Measurements from ENCODE around the gene OTUD7B. TPM values are rescaled to one million over a fixed set of nuclear protein-coding genes. Genes with fewer than 3 reads are reported as not detected.
"Not testable (repeated sequence)": the region's sequence is repeated elsewhere in the genome, so short reads cannot be mapped to it uniquely, and the experiment has no call there.

Gene OTUD7B
- total RNA-seq: 10 to 100 TPM in 3 of 4 donors, 1 to 10 TPM in 1; 9.7 to 44.9 (median 28.8) TPM

DNA sequence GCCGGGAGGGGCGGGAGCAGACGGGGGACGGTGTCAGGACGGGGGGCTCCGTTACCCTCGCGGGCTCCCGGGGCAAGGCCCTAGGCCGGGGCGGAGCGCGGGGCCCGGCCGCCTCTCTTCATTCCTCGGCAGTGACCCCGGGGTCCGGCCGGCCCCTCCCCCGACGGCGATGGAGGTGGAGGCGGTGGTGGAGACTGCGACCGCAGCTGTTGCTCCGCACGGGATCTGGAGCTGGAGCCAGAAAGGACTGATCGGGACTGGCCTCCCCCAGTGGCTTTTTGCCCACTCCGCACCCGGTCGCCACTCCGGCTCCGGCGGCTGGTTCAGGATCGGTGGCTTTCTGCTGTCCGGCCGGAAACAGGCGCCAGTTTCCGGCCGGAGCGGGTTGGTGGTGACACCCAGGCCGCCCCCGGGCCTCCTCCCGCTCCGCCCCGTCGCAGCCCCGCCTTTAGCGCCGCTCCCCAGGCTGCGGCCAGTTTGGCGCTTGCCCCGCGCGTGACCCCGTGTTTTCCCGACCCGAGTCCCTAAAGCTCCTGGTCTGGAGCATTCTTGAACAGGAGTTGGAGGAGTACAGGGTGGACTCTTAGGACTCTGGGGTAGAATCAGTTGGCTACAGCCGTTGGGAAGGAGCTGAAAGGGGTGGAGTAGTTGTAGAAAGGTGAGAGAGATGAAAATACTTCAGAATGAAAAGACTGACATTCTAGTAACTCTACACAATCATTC lies at the start of gene OTUD7B:
Gene OTUD7B, minus strand, starts transcription at position 334 of the 723 bp plus-strand sequence. CDS start 33,216 bp downstream, outside the sequence.
- H3K27me3 ChIP-seq: no peaks in the 10 kb centered on the region
- peak; percentile 85 to 91 for TF ChIP-seq POLR2A (IDR thresholded peaks at IDR 0.05)
- TF ChIP-seq, protein P1, sequence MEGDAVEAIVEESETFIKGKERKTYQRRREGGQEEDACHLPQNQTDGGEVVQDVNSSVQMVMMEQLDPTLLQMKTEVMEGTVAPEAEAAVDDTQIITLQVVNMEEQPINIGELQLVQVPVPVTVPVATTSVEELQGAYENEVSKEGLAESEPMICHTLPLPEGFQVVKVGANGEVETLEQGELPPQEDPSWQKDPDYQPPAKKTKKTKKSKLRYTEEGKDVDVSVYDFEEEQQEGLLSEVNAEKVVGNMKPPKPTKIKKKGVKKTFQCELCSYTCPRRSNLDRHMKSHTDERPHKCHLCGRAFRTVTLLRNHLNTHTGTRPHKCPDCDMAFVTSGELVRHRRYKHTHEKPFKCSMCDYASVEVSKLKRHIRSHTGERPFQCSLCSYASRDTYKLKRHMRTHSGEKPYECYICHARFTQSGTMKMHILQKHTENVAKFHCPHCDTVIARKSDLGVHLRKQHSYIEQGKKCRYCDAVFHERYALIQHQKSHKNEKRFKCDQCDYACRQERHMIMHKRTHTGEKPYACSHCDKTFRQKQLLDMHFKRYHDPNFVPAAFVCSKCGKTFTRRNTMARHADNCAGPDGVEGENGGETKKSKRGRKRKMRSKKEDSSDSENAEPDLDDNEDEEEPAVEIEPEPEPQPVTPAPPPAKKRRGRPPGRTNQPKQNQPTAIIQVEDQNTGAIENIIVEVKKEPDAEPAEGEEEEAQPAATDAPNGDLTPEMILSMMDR (IDR thresholded peaks at IDR 0.05): peak in 2 of 4 experiments; percentile 21 to 30
- H3K4me1 ChIP-seq: peaks cover 0 to 16% of the 10 kb centered on the region in 2 donors
- intact Hi-C loops (cut with DNase I; ENCODE audit: low total_unique reads): no loop called here
- peak; percentile 83 to 91 for DNase-seq
- H3K36me3 ChIP-seq: no peaks in the 10 kb centered on the region
- peak within 1 kb of the TSS; percentile 57 to 85 for H3K4me3 ChIP-seq
- peak within 1 kb of the TSS; percentile 94 for H3K27ac ChIP-seq
- no peaks in the 10 kb centered on the region for H3K9me3 ChIP-seq

DNA sequence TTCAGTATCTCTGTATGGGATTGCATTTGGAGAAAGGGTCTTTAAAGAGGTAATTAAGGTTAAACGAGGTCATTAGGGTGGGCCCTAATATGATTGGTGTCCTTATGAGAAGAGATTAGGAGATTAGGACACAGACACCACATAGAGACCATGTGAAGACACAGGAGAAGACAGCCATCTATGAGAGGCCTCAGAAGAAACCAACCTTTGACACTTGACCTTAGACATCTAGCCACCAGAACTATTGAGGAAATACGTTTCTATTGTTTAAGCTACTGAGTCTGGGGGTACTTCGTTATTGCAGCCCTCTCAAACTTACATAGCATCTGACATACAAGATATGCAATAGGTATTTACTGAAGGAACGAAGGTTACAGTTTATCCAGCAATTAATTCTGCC lies 49.7 kb upstream of the OTUD7B start:
- no peak overlapping the region for H3K4me3 ChIP-seq
- H3K9me3 ChIP-seq: no peaks in the 10 kb centered on the region
- no peak overlapping the region for H3K27ac ChIP-seq
- no peaks in the 10 kb centered on the region for H3K27me3 ChIP-seq
- TF ChIP-seq POLR2A (IDR thresholded peaks at IDR 0.05): no peak
- TF ChIP-seq, protein P1 (IDR thresholded peaks at IDR 0.05): no peak
- no peaks in the 10 kb centered on the region for H3K36me3 ChIP-seq
- H3K4me1 ChIP-seq: no peaks in the 10 kb centered on the region
- intact Hi-C loops (cut with DNase I; ENCODE audit: low total_unique reads): no loop called here
- DNase-seq: no peak

DNA sequence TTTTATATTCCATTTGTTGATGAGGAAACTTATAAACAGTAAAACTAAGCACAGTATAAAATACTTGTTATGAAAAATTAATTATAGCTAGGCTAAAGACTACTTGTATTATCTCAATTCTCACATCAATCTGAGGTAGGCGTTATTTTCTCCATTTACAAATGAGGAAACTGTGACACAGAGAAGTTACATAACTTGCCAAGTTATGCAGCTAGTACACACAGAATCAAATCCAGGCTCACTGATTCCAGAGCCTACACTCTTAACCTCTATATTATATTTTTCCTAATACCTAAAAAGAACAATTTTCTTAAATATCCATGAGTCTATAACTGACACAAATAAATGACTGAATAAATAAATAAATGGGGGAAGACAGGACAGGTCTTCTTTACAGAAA lies 45.9 kb upstream of the OTUD7B start:
- no peaks in the 10 kb centered on the region for H3K4me1 ChIP-seq
- intact Hi-C loops (cut with DNase I; ENCODE audit: low total_unique reads): no loop called here
- TF ChIP-seq, protein P1 (IDR thresholded peaks at IDR 0.05): no peak
- no peak for TF ChIP-seq POLR2A (IDR thresholded peaks at IDR 0.05)
- no peaks in the 10 kb centered on the region for H3K9me3 ChIP-seq
- no peak for DNase-seq
- no peaks in the 10 kb centered on the region for H3K27me3 ChIP-seq
- no peak overlapping the region for H3K4me3 ChIP-seq
- H3K27ac ChIP-seq: no peak overlapping the region
- H3K36me3 ChIP-seq: no peaks in the 10 kb centered on the region

DNA sequence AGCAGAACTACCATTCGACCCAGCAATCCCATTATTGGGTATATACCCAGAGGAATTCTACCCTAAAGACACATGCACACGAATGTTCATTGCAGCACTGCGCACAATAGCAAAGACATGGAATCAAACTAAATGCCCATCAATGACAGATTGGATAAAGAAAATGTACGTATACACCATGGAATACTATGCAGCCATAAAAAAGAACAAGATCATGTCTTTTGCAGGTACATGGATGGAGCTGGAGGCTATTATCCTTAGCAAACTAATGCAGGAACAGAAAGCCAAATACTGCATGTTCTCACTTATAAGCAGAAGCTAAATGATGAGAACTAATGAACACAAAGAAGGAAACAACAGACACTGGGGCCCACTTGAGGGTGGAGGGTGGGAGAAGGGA lies 45.0 kb upstream of the OTUD7B start:
- H3K27me3 ChIP-seq; intact Hi-C loops (cut with DNase I; ENCODE audit: low total_unique reads); H3K36me3 ChIP-seq; H3K4me1 ChIP-seq; H3K4me3 ChIP-seq; H3K9me3 ChIP-seq; DNase-seq; H3K27ac ChIP-seq: not testable (repeated sequence)

DNA sequence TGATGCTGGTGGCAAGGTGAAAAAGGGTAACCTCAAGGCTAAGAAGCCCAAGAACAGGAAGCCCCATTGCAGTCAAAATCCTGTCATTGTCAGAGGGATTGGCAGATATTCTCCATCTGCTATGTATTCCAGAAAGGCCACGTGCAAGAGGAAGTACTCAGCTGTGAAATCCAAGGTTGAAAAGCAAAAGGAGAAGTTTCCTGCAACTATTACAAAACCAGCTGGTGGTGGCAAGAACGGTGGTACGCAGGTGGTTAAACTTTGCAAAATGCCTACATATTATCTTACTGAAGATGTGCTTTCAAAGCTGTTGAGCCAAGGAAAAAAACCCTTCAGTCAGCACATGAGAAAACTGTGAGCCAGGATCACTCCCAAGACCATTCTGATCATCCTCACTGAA lies 43.4 kb upstream of the OTUD7B start:
- Histone ChIP-seq H3K4me3 (no peak overlapping the region), H3K27ac (no peak overlapping the region), H3K27me3 (no peaks in the 10 kb centered on the region), H3K4me1 (no peaks in the 10 kb centered on the region), H3K9me3 (no peaks in the 10 kb centered on the region), H3K36me3 (no peaks in the 10 kb centered on the region)
- TF ChIP-seq POLR2A (IDR thresholded peaks at IDR 0.05): no peak
- TF ChIP-seq, protein P1 (IDR thresholded peaks at IDR 0.05): no peak
- no peak for DNase-seq
- intact Hi-C loops (cut with DNase I; ENCODE audit: low total_unique reads): loop anchor here (5.0 kb wide), 1 partner anchor 92 kb away; no protein-coding TSS in a partner anchor

DNA sequence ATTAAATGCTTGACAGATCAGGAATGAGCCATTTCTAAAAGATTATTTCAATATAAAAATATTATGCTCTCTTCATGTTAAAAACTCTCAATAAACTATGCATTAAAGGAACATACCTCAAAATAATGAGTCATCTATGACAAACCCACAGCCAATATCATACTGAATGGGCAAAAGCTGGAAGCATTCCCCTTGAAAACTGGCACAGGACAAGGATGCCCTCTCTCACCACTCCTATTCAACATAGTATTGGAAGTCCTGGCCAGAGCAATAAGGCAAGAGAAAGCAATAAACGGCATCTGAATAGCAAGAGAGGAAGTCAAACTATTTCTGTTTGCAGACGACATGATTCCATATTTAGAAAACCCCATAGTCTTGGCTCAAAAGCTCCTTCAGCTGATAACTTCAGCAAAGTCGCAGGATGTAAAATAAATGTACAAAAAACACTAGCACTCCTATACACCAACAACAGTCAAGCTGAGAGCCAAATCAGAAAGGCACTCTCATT lies 41.4 kb upstream of the OTUD7B start:
- not testable (repeated sequence) for H3K36me3 ChIP-seq, H3K4me3 ChIP-seq, H3K27ac ChIP-seq, H3K27me3 ChIP-seq, DNase-seq, H3K4me1 ChIP-seq, H3K9me3 ChIP-seq
- intact Hi-C loops (cut with DNase I; ENCODE audit: low total_unique reads): loop anchor here (5.0 kb wide), 1 partner anchor 90 kb away; no protein-coding TSS in a partner anchor
